Measurements from ENCODE around the gene BICDL2.

BICDL2 gene

DNA sequence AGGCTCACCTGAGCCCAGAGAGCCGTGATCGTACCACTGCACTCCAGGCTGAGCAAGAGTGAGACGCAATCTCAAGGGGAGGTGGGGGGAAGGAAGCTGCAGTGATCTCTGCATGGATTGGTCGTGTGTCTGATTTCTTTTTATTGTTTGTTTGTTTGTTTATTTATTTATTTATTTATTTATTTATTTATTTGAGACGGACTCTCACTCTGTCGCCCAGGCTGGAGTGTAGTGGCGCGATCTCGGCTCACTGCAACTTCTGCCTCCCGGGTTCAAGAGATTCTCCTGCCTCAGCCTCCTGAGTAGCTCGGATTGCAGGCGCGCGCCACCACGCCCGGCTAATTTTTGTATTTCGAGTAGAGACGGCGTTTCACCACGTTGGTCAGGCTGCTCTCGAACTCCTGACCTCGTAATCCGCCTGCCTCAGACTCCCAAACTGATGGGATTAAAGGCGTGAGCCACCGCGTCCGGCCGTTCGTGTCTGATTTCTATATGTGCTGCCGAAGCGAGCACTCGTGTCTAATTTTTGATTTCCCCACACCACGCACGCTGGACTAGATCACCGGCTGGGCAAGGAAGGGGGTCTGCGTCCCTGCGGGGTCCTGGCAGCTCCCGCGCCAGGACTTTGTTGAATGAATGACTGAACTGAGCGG lies 17.0 kb downstream of the BICDL2 start:
- H3K27ac ChIP-seq: peak overlapping the region; percentile 69
- TF ChIP-seq, protein P1, sequence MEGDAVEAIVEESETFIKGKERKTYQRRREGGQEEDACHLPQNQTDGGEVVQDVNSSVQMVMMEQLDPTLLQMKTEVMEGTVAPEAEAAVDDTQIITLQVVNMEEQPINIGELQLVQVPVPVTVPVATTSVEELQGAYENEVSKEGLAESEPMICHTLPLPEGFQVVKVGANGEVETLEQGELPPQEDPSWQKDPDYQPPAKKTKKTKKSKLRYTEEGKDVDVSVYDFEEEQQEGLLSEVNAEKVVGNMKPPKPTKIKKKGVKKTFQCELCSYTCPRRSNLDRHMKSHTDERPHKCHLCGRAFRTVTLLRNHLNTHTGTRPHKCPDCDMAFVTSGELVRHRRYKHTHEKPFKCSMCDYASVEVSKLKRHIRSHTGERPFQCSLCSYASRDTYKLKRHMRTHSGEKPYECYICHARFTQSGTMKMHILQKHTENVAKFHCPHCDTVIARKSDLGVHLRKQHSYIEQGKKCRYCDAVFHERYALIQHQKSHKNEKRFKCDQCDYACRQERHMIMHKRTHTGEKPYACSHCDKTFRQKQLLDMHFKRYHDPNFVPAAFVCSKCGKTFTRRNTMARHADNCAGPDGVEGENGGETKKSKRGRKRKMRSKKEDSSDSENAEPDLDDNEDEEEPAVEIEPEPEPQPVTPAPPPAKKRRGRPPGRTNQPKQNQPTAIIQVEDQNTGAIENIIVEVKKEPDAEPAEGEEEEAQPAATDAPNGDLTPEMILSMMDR (conservative IDR thresholded peaks at IDR 0.05): no peak
- no peak for TF ChIP-seq ZFX (IDR thresholded peaks at IDR 0.05)

GRCh38 chr16:3017794-3018506 lies 18.8 kb downstream of the BICDL2 start, which contains the start of gene CLDN6:
Gene CLDN6 (minus strand): TSS chr16:3018183. CDS start chr16:3016021, 2,162 bp downstream.
- TF ChIP-seq, protein P1 (conservative IDR thresholded peaks at IDR 0.05): no peak; the same call in 1 of the 2 replicates
- no peak for TF ChIP-seq ZFX (IDR thresholded peaks at IDR 0.05)
- H3K27ac ChIP-seq: no peak within 1 kb of the TSS

DNA sequence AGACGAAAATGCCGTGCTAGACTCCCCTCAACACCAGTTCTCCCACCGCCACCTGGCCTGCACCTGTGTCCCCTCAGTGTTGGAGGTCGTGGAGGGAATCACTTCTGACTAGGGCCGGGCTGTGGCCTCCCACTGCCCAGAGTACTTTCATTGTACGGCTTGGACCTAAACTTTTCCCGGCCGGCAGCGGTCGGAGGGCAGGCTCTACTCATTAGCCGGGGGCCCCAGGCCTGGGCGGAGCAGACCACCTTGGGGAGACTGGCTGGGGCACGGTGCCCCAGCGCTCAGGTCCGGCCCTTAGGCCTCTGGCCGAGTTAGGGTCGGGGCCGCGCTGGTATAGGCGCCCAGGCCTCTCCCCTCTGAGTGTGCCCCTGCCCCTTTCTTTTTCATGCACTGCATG lies 19.4 kb downstream of the BICDL2 start:
- TF ChIP-seq, protein P1 (conservative IDR thresholded peaks at IDR 0.05): no peak
- TF ChIP-seq ZFX (IDR thresholded peaks at IDR 0.05): no peak

GRCh38 chr16:3015865-3016521 lies 20.8 kb downstream of the BICDL2 start:
- no peak overlapping the region for H3K27ac ChIP-seq

More for the DNA sequence above, 19.4 kb downstream of the BICDL2 start:
- H3K27ac ChIP-seq: no peak overlapping the region

DNA sequence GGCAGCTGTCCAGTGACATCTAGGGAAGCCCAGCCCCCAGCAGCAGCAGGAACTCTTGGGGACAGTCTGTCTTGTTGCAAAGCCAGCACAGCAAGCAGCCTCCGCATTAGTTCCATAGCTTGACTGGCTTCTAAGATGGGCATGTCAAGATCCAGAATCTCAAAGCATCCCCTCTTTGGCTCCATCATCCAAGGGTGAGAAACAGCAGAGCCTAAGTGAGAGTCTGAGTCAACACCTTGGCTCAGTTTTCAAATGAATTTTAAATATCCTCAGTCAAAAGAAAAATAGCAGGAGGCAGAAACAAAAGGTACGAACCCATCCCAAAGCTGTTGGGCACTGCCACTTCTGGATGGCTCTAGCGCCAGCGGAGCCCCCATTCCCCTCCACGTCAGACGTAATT lies 21.8 kb downstream of the BICDL2 start:
- H3K27ac ChIP-seq: no peak overlapping the region
- TF ChIP-seq, protein P1 (conservative IDR thresholded peaks at IDR 0.05): no peak
- TF ChIP-seq ZFX (IDR thresholded peaks at IDR 0.05): no peak

More at GRCh38 chr16:3015865-3016521, 20.8 kb downstream of the BICDL2 start:
- no peak for TF ChIP-seq ZFX (IDR thresholded peaks at IDR 0.05)
- TF ChIP-seq, protein P1 (conservative IDR thresholded peaks at IDR 0.05): no peak

DNA sequence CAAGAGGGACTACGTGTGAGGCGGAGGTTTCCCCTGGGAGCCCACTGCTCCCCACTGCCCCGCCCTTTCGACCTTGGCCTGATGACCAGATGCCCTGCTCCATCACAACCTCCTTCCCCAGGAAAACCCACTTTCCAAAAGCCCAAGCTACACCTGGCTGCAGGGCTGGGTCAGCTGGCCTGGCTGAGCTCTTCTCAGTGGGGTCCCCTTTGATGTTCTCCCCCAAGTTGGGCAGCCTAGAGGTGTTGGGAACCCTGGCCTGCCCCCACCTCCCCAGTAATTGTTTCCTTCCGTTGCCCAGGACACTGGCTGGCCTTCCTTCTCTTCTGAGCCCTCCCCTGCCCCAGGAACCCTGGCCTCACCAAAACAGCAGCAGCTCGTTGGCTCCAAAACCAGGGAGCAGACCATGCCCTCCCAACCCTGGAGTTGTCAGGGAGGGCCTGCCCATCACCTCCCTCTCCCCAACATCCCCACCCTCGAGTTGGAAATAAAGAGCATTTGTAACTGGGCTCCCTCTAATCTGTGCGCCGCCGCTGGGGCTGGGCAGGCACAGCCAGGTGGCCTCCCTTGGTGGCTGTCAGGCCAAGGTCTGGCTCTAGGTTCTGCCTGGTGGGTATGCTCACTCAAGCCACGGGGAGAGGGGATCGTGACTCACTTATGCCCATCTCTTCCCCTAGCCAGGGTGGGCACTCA lies 22.6 kb downstream of the BICDL2 start:
- TF ChIP-seq, protein P1 (conservative IDR thresholded peaks at IDR 0.05): no peak
- TF ChIP-seq ZFX (IDR thresholded peaks at IDR 0.05): no peak
- no peak overlapping the region for H3K27ac ChIP-seq

All from C4-2B (cell line).